PC-3 (cell line): Measurements from ENCODE around the gene RTKN.

Source experiments
- CTCF ChIP-seq: fragments of 300-600 bp; sonication (generic); conservative IDR thresholded peaks from 2 replicates; pipeline ENCODE4 v1.5.1; 2017; ENCODE audit warnings: antibody characterized with exemption, low read depth, mild to moderate bottlenecking, low read length
- EZH2 ChIP-seq: fragments of 300-600 bp; sonication (generic); IDR thresholded peaks from one replicate; pipeline ENCODE4 v1.6.1; 2017; ENCODE audit warnings: antibody characterized with exemption, mild to moderate bottlenecking, low read length; ENCODE audit not compliant: unreplicated experiment
- EZH2phosphoT487 ChIP-seq: fragments of 300-600 bp; sonication (generic); IDR thresholded peaks from 2 replicates; pipeline ENCODE4 v1.6.1; 2018; ENCODE audit warnings: mild to moderate bottlenecking, antibody characterized with exemption, low read length, borderline replicate concordance

DNA sequence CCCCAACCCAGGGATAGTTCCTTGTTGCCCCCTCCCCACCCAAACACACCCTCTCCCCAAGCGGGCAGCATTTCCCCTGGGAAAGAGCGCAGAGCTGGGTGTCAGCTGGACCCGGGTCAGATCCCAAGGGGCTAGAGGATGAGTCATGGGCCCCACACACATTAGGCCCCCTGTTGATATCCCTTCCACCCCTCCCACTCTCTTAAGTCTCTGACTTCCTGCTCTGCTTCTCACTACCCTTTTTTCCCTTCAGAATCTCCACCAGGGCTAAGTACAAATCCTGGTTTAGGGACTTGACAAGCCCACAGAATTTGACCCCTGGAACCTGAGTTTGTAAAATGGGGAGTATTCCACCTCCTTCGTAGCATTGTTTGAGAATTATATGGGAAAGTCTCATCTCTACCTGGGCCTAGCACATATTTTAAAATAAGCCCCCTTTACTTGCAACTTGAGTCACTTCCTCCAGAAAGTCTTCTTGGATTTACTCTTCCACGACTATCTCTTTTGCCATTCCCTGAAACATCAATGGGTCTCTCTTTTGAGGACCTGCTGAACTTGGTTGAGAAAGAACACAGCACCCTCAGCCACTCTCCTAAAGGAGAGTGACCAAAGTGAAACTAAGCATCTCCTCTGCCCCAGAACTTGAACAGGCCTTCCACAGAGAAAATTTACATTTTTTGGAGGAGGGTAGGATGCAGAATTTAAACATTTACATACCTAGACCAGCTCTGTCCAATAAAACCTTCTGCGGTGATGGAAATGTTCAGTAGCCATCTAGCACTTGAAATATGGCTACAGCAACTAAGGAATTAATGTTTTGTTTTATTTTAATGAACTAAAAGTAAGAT lies 4.7 kb downstream of the RTKN start:
- TF ChIP-seq CTCF (no peak), EZH2 (no peak), EZH2phosphoT487 (no peak)
